HG03064 (cell line): Measurements from ENCODE around the gene GRIN1.

Experiments
- ATAC-seq: cut with Tn5 transposase; IDR thresholded peaks from one replicate; pipeline ENCODE4 v1.9.1; 2021; ENCODE audit warnings: low read depth; ENCODE audit not compliant: unreplicated experiment

GRIN1 gene

GRCh38 chr9:137205126-137206069, 66.4 kb downstream of the GRIN1 start, which contains the start of the genes NDOR1 and TMEM203:
NDOR1 (plus strand) TSS chr9:137205700; CDS start chr9:137205778, 78 bp downstream.
TMEM203 (minus strand) TSS chr9:137205648; CDS start chr9:137205414, 234 bp downstream.
- ATAC-seq: no peak

DNA sequence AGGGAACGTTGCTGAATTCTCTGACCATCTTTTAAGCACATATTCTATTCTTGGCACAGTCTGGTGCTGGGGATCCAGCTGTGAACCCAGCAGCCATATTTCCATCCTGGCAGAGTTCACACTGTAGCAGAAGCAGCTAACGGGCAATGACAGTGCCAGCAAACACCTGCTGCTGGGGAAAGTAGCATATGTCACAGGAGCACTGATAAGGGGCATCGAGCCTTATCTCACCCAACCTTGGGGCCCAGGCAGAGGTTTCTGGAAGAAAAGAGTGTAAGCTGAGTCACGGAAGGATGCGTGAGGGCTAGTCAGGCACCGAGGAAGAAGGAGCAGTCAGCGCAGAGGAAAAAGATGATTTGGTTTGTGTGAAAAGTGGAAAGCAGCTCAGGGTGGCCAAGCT, 67.6 kb downstream of the GRIN1 start:
- no peak for ATAC-seq

- ATAC-seq: no peak
These were observed 72.6 kb downstream of the GRIN1 start for GRCh38 chr9:137211532-137211931.

DNA sequence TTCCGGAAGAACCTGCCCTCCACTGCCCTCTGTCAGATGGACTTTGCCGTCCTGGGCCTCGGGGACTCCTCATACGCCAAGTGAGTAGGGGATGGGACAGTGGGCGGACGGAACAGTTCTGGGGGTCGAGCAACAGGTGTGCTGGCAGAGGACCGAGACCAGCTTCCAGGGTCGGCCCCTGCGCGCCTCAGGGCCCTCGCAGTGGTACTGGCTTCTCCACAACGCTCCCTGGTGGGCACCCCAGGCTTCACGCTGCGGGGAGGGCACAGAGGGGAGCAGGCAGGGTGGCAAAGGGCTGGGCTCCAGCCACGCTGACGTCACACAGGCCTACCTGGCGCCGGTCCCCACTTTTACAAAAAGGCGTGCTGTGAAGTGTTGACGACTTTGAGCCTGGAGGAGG, 73.6 kb downstream of the GRIN1 start:
- no peak for ATAC-seq

DNA sequence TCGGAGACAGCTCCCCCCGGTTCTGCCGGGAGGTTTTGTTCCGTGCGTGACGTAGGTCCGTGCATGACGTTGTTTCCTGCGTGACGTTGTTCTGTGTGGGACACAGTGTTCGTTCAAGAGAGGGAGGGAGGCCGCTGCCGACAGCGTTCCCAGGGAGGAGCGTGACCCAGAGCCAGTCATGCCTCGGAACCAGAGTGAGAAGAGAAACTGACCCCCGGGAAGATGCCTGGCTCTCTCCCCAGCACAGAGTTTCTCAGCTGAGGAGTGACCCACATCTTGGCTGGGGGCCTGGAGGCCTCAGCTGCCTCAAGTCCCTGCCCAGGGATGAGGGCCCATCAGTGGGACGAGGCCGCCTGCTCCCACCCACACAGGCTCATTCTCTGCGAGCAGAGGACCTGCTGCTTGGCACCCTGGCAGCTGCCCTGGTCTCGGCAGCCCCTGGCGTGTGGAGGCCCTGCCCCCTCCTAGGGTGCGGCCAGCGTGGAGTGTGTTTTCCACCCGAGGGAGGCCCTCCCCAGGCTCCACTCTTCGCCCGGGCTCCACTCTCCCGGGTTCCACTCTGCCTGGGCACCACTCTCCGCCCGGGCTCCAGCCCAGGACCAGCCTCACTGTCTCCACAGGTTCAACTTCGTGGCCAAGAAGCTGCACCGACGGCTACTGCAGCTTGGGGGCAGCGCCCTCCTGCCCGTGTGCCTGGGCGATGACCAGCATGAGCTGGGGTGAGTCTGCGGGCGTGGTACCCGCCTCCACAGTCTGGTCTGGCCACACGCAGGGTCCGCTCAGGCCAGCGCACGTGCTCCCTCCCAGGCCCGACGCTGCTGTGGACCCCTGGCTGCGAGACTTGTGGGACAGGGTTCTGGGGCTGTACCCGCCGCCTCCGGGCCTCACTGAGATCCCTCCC, 74.5 kb downstream of the GRIN1 start:
- no peak for ATAC-seq

DNA sequence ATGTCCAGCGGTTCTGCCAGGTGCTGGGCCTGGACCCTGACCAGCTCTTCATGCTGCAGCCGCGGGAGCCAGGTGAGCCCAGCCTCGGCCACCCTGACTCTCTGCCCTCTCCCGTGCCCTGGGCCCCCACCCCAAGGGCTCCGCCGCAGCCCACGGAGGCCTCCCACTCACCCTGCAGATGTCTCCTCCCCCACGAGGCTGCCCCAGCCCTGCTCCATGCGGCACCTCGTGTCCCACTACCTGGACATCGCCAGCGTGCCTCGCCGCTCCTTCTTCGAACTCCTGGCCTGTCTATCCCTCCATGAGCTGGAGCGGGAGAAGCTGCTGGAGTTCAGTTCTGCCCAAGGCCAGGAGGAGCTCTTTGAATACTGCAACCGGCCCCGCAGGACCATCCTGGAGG, 75.7 kb downstream of the GRIN1 start:
- ATAC-seq: no peak

- ATAC-seq: no peak
These were observed 76.4 kb downstream of the GRIN1 start for GRCh38 chr9:137215196-137215986.

DNA sequence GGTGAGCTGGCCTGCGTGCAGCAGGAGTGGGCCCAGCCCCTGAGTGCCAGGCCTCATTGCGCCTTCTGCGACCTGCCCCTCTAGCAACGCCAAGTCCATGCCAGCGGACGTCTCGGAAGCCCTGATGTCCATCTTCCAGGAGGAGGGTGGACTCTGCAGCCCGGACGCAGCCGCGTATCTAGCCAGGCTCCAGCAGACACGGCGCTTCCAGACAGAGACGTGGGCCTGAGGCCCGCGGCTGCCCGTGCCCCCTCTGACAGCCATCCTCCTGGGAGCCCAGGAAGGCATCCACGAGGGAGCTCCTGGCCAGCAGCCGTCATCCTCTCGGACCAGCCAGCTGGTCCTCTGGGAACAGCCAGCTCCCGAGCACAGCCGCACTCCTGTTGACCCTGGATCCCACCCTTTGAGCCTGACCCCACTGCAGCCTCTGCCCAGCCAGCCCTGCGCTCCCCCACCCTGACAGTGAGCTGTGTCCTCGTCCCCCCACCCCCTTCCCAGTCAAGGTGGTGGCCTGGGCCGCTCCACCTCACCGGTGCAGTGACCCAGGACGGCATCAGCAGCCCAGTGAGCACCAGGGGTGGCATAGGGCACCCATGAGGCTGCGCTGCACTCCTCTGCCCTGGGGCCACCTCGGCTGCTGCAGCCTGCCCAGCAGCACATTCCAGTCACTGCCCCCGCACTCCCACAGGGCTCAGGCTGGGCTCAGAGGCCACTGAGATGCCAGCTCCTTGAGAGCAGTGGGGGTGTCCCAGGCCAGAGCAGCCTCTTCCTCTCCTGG, 77.4 kb downstream of the GRIN1 start:
- ATAC-seq: no peak

DNA sequence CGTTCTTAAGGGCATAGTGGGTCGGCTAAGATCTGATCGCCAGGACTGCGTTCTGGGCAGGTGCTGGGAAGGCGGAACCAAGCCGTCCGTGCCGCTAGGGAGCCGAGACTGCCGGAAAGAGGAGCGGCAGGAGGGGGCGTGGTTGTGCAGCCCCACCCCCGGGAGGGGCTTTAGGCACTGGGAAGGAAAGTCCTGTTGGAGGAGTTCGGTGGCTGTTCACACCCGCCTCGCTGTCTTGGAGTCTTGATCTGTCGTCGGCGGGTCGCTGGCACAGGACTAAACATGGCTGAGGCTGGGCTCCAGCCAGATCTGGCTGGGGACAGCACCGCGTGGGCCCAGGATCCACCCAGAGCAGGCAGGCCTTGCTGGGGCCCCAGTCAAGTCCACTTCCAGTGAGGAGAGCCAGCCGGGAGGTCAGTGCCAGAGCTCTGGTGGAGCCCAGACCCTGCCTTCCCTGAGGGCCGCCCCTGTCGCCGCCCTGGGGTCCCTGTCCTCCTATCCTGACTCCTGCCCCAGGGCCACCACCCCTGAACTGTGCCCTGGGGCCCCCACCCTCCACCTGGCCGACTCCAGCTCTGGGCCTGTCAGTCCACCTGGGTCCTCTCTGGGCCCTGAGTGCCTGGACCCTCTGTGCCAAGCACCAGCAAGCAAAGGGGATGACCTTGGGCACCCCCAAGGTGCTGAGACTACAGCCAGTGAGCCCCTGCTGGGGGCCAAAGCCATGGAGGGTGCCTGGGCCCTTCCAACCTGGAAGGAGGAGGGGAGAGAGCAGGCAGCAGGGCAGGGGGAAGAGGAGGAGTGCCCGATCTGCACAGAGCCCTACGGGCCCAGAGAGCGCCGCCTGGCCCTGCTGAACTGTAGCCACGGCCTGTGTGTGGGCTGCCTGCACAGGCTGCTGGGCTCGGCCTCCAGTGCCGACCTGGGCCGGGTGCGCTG, 78.6 kb downstream of the GRIN1 start:
- ATAC-seq: no peak

- ATAC-seq: no peak
These were observed 79.3 kb downstream of the GRIN1 start for GRCh38 chr9:137218212-137218753.
